B cell (primary cell): ENCODE results near the gene NHSL2. TPM values are rescaled to one million over a fixed set of nuclear protein-coding genes. Genes with fewer than 3 reads are reported as not detected.

Source experiments
- ATAC-seq: fragments of 200-7000 bp; cut with Tn5 transposase; one replicate; pipeline ENCODE4 v1.10.0; 2021; ENCODE audit warnings: low read depth, mild to moderate bottlenecking, moderate number of reproducible peaks, moderate library complexity
- CTCF ChIA-PET: fragments of 350-600 bp; sonication (Branson Sonifier 250); formaldehyde crosslinking; loops from one replicate; lab custom pipeline; 2021; ENCODE audit warnings: antibody characterized with exemption, inconsistent platforms; lab: Charles Lee
- POLR2A ChIA-PET: fragments of 350-600 bp; sonication (Branson Sonifier 250); formaldehyde crosslinking; loops from one replicate; lab custom pipeline; 2021; ENCODE audit warnings: antibody characterized with exemption; lab: Charles Lee
- DNase-seq: peaks from one replicate; pipeline ENCODE4 v3.0.0; 2013
- H2AFZ ChIP-seq: 2 replicates; pipeline ENCODE4 v1.6.1; 2012; ENCODE audit warnings: mild to moderate bottlenecking, low read depth, low read length; ENCODE audit not compliant: insufficient read depth, poor library complexity, severe bottlenecking
- H3K27ac ChIP-seq, 2 donors: 1 replicate in 1 of 2; 2 replicates in 1 of 2; pipeline ENCODE4 v1.5.1; 2012 to 2013; ENCODE audit warnings: low read length in 2 of 2, mild to moderate bottlenecking in 2 of 2, moderate library complexity in 1 of 2
- H3K27me3 ChIP-seq, 4 experiments: fragments of 200-600 bp in 1 of 4; sonication (generic) in 1 of 4; replicated peaks in 1 of 4; 1 replicate in 2 of 4; 2 replicates in 2 of 4; pipeline versions ENCODE4 v1.6.1 to v1.7.0; 2013 to 2016; ENCODE audit warnings: low read length in 3 of 4, mild to moderate bottlenecking in 2 of 4, mixed read lengths in 1 of 4, moderate library complexity in 1 of 4; ENCODE audit not compliant: insufficient read depth in 4 of 4, control insufficient read depth in 3 of 4; ENCODE audit errors: control extremely low read depth in 1 of 4
- H3K36me3 ChIP-seq, 2 experiments: replicated peaks in 1 of 2; 1 replicate in 1 of 2; 2 replicates in 1 of 2; pipeline versions ENCODE4 v1.6.1 to v1.7.1; 2013; ENCODE audit warnings: low read length in 1 of 2; ENCODE audit not compliant: insufficient read depth in 2 of 2, control insufficient read depth in 1 of 2; ENCODE audit errors: control extremely low read depth in 1 of 2, extremely low read depth in 1 of 2
- H3K4me1 ChIP-seq, 2 donors: fragments of 200-600 bp in 1 of 2; sonication (generic) in 1 of 2; 1 replicate in 1 of 2; 2 replicates in 1 of 2; pipeline versions ENCODE4 v1.5.1 to v1.6.1; 2013 to 2017; ENCODE audit warnings: low read length in 2 of 2; ENCODE audit not compliant: control insufficient read depth in 2 of 2, insufficient read depth in 2 of 2
- H3K4me2 ChIP-seq: replicated peaks from 2 replicates; pipeline ENCODE3; 2012; ENCODE audit warnings: mild to moderate bottlenecking, low read depth, low read length; ENCODE audit not compliant: poor library complexity, severe bottlenecking
- H3K4me3 ChIP-seq, 5 experiments: fragments of 200-600 bp in 1 of 5; sonication (generic) in 1 of 5; 1 replicate in 3 of 5; 2 replicates in 2 of 5; pipeline versions ENCODE4 v1.5.1 to v1.7.0; 2011 to 2016; ENCODE audit warnings: low read length in 4 of 5, mild to moderate bottlenecking in 4 of 5, low read depth in 2 of 5, control low read depth in 1 of 5, moderate library complexity in 1 of 5; ENCODE audit not compliant: insufficient read depth in 1 of 5; ENCODE audit errors: control extremely low read depth in 1 of 5, extremely low read depth in 1 of 5
- H3K79me2 ChIP-seq: fragments of 200-600 bp; sonication (generic); one replicate; pipeline ENCODE4 v1.6.0; 2016; ENCODE audit warnings: low read length; ENCODE audit not compliant: control insufficient read depth, insufficient read depth
- H3K9ac ChIP-seq: fragments of 200-600 bp; sonication (generic); 2 replicates; pipeline ENCODE4 v1.6.1; 2017; ENCODE audit warnings: mild to moderate bottlenecking, low read length, moderate library complexity
- H3K9me3 ChIP-seq, 3 donors: one replicate each; pipeline versions ENCODE4 v1.6.1 to v1.7.1; 2013; ENCODE audit warnings: low read length in 2 of 3; ENCODE audit not compliant: control insufficient read depth in 2 of 3, insufficient read depth in 1 of 3; ENCODE audit errors: control extremely low read depth in 1 of 3
- H4K20me1 ChIP-seq: 2 replicates; pipeline ENCODE4 v1.6.0; 2012; ENCODE audit warnings: mild to moderate bottlenecking, low read length; ENCODE audit not compliant: insufficient read depth, control insufficient read depth, poor library complexity, severe bottlenecking
- H3K27ac Mint-ChIP-seq: one replicate; pipeline ENCODE4 v1.8.0; 2021; ENCODE audit warnings: mixed read lengths
- H3K27me3 Mint-ChIP-seq: one replicate; pipeline ENCODE4 v1.8.0; 2021; ENCODE audit warnings: mixed read lengths
- H3K4me1 Mint-ChIP-seq: one replicate; pipeline ENCODE4 v1.8.0; 2021; ENCODE audit warnings: mixed read lengths
- H3K4me3 Mint-ChIP-seq: one replicate; pipeline ENCODE4 v1.8.0; 2021; ENCODE audit warnings: mixed read lengths
- H3K9me3 Mint-ChIP-seq: one replicate; pipeline ENCODE4 v1.8.0; 2022; ENCODE audit warnings: mixed read lengths; ENCODE audit not compliant: insufficient read depth
- EZH2 ChIP-seq: IDR thresholded peaks from 2 replicates; pipeline ENCODE4 v1.6.1; 2012; ENCODE audit warnings: borderline replicate concordance, low read depth, mild to moderate bottlenecking, moderate library complexity, low read length; ENCODE audit not compliant: insufficient read depth, poor library complexity, severe bottlenecking
- WGBS: methylation state at CpG from one replicate; pipeline ENCODE4 v1.1.5; 2013; ENCODE audit warnings: missing lambda C conversion rate; ENCODE audit not compliant: insufficient coverage; 5-methylcytosine and 5-hydroxymethylcytosine counted together
- intact Hi-C: fragments of 100-400 bp; cut with micrococcal nuclease; formaldehyde crosslinking; loops from one replicate; pipeline ENCODE4 v1.10.0; 2022
- polyA plus RNA-seq: library from polyadenylated mRNA; depleted of rRNA; stranded (reverse); fragments of >200 nt; gene quantifications from 2 replicates; pipeline ENCODE4 v1.2.3, GENCODE V29; 2012
- total RNA-seq, 2 donors: library from RNA; stranded (reverse); fragments of 120-200 nt in 1 of 2; gene quantifications; 1 replicate in 1 of 2; 2 replicates in 1 of 2; pipeline versions ENCODE4 v1.2.3 to v1.2.4, GENCODE V29; 2013 to 2022
- TF ChIP-seq, protein P1 (sequence below): fragments of 200-600 bp; IDR thresholded peaks from one replicate; pipeline ENCODE4 v1.8.0; 2022; ENCODE audit warnings: antibody characterized with exemption, mild to moderate bottlenecking

Gene NHSL2
- total and polyA plus RNA-seq, 2 donors (not counting 1 experiment from before 2014, with no cell fraction given), result 0.16 to 1.7 TPM

DNA sequence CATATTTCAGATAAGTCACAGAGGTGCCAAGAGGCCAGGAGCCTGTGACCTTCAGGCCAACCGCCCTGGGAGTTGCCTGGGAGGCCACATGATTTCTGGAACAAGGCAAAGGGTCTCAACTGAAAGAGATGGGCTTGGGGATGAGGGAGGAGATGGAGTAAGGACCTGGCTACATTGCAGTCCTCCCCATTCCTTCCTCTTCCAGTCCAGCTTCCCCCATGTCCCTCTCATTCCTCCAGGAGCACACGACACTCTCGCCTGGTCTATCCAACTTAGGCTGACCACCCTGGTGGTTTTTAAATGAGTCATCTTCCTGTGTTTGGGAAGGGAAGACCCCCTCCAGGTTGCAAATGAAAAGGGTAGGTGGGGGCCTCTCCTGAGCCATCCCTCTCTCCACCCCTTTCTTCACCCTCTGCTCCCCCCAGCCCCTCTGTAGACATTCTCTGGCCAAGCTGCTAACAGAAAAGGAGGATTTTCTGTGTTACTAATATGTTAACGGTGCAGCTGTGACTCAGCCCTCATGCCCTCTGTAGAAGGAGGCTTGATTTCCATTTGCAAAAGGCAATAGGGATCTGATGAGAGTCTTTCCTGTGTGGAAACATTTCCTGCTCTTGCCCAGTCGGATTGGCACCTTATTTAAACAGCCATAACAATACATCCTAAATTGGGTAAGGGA, 141.9 kb downstream of the NHSL2 start:
- Histone ChIP-seq H3K9me3 (peaks cover 0 to 3% (median 0%) of the 10 kb centered on the region in 3 donors), H3K4me2 (no peak overlapping the region), H3K27me3 (peaks cover 0 to 3% (median 0%) of the 10 kb centered on the region in 4 experiments), H3K27ac (no peak overlapping the region), H3K79me2 (no peaks in the 10 kb centered on the region), H3K9ac (no peak overlapping the region), H3K4me1 (no peaks in the 10 kb centered on the region), H3K36me3 (no peaks in the 10 kb centered on the region), H3K4me3 (no peak overlapping the region), H2AFZ (no peak overlapping the region), H4K20me1 (no peaks in the 10 kb centered on the region)
- POLR2A ChIA-PET, result no interaction called here
- ATAC-seq (no peak), DNase-seq (no peak)
- Mint-ChIP-seq H3K9me3 (no peaks in the 10 kb centered on the region), H3K27me3 (no peaks in the 10 kb centered on the region), H3K4me3 (no peak overlapping the region), H3K27ac (no peak overlapping the region), H3K4me1 (no peaks in the 10 kb centered on the region)
- TF ChIP-seq, protein P1, sequence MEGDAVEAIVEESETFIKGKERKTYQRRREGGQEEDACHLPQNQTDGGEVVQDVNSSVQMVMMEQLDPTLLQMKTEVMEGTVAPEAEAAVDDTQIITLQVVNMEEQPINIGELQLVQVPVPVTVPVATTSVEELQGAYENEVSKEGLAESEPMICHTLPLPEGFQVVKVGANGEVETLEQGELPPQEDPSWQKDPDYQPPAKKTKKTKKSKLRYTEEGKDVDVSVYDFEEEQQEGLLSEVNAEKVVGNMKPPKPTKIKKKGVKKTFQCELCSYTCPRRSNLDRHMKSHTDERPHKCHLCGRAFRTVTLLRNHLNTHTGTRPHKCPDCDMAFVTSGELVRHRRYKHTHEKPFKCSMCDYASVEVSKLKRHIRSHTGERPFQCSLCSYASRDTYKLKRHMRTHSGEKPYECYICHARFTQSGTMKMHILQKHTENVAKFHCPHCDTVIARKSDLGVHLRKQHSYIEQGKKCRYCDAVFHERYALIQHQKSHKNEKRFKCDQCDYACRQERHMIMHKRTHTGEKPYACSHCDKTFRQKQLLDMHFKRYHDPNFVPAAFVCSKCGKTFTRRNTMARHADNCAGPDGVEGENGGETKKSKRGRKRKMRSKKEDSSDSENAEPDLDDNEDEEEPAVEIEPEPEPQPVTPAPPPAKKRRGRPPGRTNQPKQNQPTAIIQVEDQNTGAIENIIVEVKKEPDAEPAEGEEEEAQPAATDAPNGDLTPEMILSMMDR, result no peak
- no peak for TF ChIP-seq EZH2
- intact Hi-C loops, result no loop called here
- WGBS, result no CpG with 5 or more reads among the region's 5 CpGs
- CTCF ChIA-PET, result interaction anchor here (1.4 kb wide), 1 partner anchor 32 kb away, joined by 3 read pairs; no protein-coding TSS in a partner anchor

- Mint-ChIP-seq H3K4me1 (no peaks in the 10 kb centered on the region), H3K4me3 (no peak overlapping the region), H3K9me3 (no peaks in the 10 kb centered on the region), H3K27ac (no peak overlapping the region), H3K27me3 (no peaks in the 10 kb centered on the region)
- H3K27ac ChIP-seq, result no peak overlapping the region
- H2AFZ ChIP-seq, result no peak overlapping the region
- peaks cover 0 to 3% (median 0%) of the 10 kb centered on the region in 3 donors for H3K9me3 ChIP-seq
- H3K4me1 ChIP-seq, result no peaks in the 10 kb centered on the region
- peaks cover 0 to 3% (median 0%) of the 10 kb centered on the region in 4 experiments for H3K27me3 ChIP-seq
- 100% methylated on average over 2 of the region's 5 CpGs for WGBS
- H3K79me2 ChIP-seq, result no peaks in the 10 kb centered on the region
- intact Hi-C loops, result no loop called here
- ATAC-seq (no peak), DNase-seq (no peak)
- TF ChIP-seq, protein P1, result no peak
- no peak for TF ChIP-seq EZH2
- no peak overlapping the region for H3K9ac ChIP-seq
- no peaks in the 10 kb centered on the region for H3K36me3 ChIP-seq
- POLR2A ChIA-PET, result no interaction called here
- no peak overlapping the region for H3K4me3 ChIP-seq
- H3K4me2 ChIP-seq, result no peak overlapping the region
- no peaks in the 10 kb centered on the region for H4K20me1 ChIP-seq
- CTCF ChIA-PET, result no interaction called here
Observed at GRCh38 chrX:72053508-72053907, 142.9 kb downstream of the NHSL2 start.
